ENCODE measurements around the gene RNF213.
"Not testable (repeated sequence)": the region's sequence is repeated elsewhere in the genome, so short reads cannot be mapped to it uniquely, and the experiment has no call there.

The RNF213 gene

DNA sequence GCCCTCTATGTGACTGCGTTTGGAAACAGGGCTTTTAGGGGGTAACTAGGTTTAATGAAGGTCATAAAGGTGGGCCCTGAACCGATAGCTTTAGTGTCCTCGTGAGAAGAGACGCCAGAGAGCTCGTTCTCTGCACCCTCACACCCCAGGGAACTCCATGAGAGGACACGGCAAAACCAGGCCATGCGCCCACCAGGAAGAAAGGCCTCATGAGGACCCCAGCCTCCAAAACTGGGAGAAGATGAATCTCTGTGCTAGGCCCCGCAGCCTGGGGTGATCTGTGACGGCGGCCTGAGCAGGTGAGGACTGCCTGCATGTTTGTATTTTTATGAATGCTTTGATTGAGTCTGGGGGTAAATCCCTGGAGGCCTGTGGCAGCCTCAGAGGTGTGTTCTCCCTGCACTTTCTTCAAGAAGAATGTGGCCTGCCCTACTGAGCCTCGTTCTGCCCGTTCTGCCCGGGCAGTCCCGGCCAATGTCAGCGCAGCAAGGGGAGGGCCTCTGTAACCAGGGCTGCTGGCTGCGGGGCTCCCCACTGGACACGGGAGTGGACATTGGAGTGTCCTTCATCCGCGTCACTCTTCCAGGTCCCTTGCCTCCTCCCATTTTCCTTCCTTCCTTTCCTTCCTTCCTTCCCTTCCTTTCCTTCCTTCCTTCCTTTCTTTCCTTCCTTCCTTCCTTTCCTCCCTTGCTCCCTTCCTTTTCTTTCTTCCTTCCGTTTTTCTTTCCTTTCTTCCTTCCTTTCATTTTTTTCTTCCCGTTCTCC, 6.8 kb upstream of the RNF213 start:
- DNase-seq: no peak

GRCh38 chr17:80254396-80255251, 6.0 kb upstream of the RNF213 start:
- no peak for DNase-seq

DNA sequence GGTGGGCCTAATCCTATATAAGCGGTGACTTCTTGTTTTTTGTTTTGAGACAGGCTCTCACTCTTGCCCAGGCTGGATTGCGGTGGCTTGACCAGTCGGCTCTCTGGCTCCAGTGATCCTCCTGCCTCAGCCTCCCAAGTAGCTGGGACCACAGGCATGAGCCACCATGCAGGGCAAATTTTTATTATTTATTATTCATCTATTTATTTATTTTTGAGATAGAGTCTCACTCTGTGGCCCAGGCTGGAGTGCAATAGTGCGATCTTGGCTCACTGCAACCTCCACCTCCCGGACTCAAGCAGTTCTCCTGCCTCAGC, 4.7 kb upstream of the RNF213 start:
- no peak for DNase-seq

DNA sequence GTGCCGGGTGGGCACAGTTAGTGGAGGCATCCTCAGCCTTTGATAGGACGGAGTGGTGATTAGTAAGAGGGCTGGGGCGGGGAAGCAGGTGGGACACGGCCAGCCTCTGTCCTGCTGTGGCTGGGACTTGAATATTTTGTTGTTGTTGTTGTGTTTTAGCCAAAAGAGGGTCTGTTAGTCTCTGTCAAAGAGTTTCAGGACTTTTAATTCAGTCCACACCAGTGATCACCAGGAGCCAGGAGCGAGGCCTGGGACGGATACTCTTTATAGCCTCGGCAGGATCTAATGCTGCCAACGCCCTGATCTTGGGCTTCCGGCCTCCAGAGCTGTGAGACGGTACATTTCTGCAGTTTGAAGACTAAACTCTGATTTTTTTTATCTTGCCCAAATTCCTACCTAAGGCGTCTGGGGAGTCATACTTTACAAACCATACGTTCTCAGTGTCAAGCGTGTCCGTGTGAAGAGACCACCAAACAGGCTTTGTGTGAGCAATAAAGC, 2.9 kb upstream of the RNF213 start:
- no peak for DNase-seq

- DNase-seq: not testable (repeated sequence)
Measured at GRCh38 chr17:80258296-80258695, 2.4 kb upstream of the RNF213 start.

DNA sequence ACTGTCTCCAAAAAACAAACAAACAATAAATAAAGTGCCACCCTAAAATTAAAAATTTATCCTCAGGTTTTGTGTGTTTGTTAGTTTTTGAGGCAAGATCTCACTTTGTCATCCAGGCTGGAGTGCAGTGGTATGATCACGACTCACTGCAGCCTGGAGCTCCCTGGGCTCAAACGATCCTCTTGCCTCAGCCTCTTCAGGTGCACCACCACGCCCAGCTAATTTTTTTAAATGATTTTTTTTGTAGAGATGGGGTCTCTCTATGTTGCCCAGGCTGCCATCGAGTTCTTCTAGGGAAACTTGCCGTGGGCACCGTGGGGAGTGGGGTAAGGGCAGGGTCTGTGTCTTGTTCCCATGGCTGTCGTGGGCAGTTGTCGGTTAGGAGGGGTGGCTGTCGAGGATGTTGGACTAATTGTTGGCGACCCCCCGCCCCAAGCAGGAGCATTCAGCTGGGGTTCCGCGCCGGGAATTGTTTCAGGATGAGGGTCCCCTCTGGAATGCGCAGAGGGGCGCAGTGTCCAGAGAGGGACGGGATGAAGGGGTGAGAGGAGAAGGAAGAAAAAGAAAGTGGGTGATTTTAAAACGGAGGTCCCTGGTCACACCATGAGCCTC, 1.1 kb upstream of the RNF213 start:
- no peak for DNase-seq

DNA sequence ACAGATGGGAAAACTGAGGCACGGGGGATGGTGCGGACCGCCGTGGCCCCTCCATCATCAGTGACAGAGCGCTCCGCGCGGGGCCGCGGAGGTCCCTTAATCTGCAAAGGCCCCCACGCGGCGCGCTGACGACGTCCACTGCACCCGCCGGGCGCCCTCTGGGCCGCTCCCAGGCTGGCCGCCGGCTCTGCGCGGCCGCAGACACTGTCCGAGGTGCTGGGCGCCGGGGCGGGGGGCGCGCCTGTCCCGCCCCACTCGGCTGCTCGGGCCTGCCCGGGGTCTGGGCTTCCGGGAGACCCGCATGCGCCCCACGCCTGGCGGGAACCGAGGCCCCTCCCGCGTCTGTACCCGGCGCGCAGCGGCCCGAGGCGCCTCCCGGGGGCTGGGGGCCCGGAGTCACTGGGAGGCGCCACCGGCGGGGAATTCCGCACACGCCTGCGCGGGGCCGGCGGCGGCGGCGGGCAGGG, 550 bp upstream of the RNF213 start:
- peak; percentile 2 for DNase-seq

DNA sequence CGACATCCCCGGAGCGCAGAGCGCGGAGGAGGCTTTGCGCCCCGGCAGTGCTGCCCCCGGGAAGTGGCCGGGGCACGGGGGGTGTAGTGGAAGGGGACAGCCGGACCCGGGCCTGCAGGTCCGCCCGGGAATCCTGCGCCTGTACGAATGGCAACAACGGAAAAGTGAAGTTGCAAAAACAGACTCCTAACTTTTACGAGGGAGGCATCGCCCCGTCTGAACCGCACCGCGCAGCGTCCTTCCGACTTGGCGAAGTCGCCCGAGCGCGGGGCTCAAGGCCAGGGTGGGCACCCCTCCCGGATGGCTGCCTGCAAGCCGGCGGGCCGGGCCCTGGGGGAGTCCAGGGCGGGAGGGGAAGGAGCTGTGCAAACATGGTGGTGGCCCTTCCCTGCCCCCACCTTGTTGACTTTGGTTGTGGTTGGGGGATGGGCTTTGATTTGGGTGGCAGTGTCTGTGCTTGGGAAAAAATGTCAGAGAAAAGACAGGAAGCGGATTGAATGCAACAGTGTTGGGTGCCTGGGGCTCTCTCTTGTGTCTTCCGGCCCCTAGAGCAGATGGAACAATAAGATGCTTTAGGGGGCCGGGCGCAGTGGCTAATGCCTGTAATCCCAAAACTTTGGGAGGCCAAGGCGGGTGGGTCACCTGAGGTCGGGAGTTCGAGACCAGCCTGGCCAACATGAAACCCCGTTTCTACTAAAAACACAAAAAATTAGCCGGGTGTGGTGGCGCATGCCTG, 675 bp downstream of the RNF213 start:
- peak; percentile 43 for DNase-seq

DNA sequence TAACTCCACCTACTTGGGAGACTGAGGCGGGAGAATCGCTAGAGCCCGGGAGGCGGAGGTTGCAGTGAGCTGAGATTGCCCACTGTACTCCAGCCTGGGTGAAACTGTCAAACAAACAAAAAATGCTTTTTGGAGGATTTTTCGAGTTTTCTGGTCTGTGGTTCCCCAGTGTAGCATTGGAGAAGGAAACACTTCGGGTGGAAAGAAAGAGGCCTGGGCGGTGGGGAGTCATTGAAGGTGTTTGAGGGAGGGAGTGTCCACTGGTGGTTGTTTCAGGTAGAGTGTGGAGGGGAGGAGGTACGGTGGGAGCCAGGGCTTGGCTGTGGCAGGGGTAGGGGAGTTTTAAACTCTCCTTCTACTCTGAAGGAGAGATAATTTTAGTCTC, 1.2 kb downstream of the RNF213 start:
- no peak for DNase-seq

- no peak for DNase-seq
Measured at GRCh38 chr17:80262291-80262690, 1.6 kb downstream of the RNF213 start.

DNA sequence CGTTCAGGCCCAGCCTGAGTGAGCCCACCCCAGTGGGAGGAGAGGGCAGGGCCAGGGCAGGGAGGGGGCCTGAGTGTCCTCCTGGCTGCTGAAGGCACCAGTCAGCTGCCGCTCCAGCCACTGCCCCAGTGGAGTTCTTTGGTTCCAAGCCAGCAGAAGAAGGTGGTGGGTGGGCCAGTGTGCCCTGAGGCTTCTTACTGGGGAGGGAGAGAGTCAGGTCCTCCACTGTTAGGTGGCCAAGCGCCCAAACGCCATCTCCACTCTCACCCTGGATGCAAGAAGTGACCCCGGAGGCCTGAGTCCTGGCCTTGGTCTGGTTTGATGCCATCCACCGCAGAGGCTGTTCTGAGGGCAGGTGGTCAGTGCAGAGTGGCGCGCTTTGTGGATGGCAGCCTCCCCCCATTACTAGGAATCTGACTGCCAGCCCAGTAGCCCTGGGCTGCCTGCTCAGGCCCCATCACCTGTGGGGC, 2.2 kb downstream of the RNF213 start:
- DNase-seq: no peak

DNA sequence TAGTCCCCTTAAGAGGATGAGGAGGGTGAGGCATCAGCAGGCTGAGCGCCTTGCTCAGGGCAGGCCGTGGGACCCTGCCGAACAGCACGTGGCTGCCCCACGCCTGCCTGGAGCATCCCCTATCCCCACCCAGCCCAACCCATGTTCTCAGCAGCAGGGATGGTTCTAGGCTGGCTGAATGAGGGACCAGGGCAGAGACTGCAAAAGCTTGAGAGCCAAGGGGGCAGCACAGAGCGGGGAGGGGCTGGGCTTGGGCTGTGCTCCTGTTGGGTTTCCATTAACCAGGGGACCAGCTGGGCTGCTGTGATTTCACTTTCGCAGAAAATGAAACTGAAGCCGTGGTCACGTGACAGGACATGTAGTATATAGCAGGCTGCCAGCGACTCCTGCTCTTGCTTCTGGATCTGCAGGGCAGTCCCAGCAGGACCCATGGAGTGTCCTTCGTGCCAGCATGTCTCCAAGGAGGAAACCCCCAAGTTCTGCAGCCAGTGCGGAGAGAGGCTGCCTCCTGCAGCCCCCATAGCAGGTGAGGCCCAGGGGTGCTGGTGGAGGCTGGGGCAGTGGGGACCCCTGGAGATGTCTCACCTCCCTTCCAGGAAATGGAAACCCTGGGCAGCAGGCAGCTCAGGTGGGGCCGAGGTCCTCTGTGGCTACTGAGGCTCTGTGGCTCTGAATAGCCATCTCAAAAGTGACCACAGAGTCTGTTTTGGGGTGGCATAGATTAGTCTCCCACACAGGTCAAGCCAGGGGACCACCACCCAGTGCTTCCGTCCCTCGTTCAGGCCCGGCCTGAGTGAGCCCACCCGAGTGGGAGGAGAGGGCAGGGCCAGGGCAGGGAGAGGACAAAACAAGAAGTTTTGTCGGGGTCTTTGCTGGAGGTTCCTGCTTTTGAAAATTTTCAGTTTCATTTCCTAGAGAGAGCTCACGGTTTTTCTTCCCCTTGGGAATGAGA, 2.9 kb downstream of the RNF213 start:
- DNase-seq: no peak

- DNase-seq: no peak
Measured at GRCh38 chr17:80264205-80265075, 3.8 kb downstream of the RNF213 start.

- DNase-seq: no peak
Measured at GRCh38 chr17:80265205-80266068, 4.8 kb downstream of the RNF213 start.

GRCh38 chr17:80267391-80267790, 6.7 kb downstream of the RNF213 start:
- no peak for DNase-seq

- no peak for DNase-seq
Measured at GRCh38 chr17:80268427-80268826, 7.8 kb downstream of the RNF213 start.

DNA sequence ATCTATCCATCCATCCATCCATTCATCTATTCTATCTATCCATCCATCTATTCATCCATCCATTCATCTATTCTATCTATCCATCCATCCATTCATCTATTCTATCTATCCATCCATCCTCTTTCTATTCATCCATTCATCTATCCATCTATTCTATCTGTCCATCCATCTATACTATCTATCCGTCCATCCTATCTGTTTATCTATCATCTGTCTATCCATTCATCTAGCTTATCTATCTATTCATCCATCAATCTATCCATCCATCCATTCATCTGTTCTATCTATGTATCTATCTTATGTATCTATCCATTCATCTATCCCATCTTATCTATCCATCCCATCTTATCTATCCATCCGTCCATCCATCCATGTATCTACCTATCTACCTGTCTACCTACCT, 8.8 kb downstream of the RNF213 start:
- no peak for DNase-seq

GRCh38 chr17:80270104-80270503, 9.5 kb downstream of the RNF213 start:
- DNase-seq: no peak

DNA sequence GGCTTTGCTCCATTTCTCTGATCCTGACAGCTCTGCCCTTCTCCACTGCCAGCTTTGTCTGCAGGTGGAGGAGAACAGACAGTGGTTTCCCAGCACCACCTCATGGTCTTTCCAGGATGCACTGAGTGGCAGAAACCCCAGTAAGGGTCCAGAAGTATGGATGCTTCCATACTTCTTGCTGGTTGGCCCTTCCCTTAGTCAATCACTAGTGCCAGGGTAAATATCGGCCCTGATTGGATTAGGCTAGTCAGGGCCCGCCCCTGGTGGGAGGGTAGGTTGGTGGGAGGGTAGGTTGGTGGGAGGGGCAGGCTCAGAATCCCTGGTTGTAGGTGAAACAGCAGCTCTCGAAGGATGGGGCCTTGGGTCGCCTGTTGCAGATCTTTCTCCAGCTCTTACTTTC, 10.2 kb downstream of the RNF213 start:
- DNase-seq: no peak

- DNase-seq: no peak
Measured at GRCh38 chr17:80272366-80272765, 11.7 kb downstream of the RNF213 start.

Data from NCI-H748 treated with DMSO at 0.1 percent for 48 hours (cell line).